ENCODE data around the gene UBE2E3. TPM values are rescaled to one million over a fixed set of nuclear protein-coding genes. Genes with fewer than 3 reads are reported as not detected.
"Not testable (repeated sequence)": the region's sequence is repeated elsewhere in the genome, so short reads cannot be mapped to it uniquely, and the experiment has no call there.

UBE2E3 gene
- polyA plus RNA-seq, 1 experiment: 127 TPM

- H3K27ac ChIP-seq (ENCODE audit: low read depth, low read length): no peak overlapping the region
- no peak for TF ChIP-seq CTCF (IDR thresholded peaks at IDR 0.05; ENCODE audit: low read depth, low read length)
- no peak for DNase-seq (ENCODE audit: low read depth, low spot score)
- no peaks in the 10 kb centered on the region for H3K27me3 ChIP-seq (ENCODE audit: control insufficient read depth, insufficient read depth, low read length)
- CTCF ChIA-PET: interaction anchor here (1.2 kb wide), 1 partner anchor 55 kb away, joined by 3 read pairs; no protein-coding TSS in a partner anchor
- H3K9me3 ChIP-seq (ENCODE audit: control insufficient read depth, insufficient read depth, low read length): no peaks in the 10 kb centered on the region
- H3K4me3 ChIP-seq (ENCODE audit: low read depth, low read length): no peak overlapping the region
- POLR2A ChIA-PET: no interaction called here
Observed at GRCh38 chr2:181036445-181036844, 56.0 kb downstream of the UBE2E3 start.

GRCh38 chr2:181036848-181037603 lies 56.6 kb downstream of the UBE2E3 start:
- H3K27me3 ChIP-seq (ENCODE audit: control insufficient read depth, insufficient read depth, low read length): no peaks in the 10 kb centered on the region
- no peaks in the 10 kb centered on the region for H3K9me3 ChIP-seq (ENCODE audit: control insufficient read depth, insufficient read depth, low read length)
- CTCF ChIA-PET: interaction anchor here (1.1 to 1.2 kb wide), 3 partner anchors 21 to 915 kb away, joined by 3 to 4 read pairs (median 3); no protein-coding TSS in a partner anchor
- TF ChIP-seq CTCF (IDR thresholded peaks at IDR 0.05; ENCODE audit: low read depth, low read length): no peak
- H3K27ac ChIP-seq (ENCODE audit: low read depth, low read length): peak overlapping the region; percentile 39
- POLR2A ChIA-PET: no interaction called here
- peak; percentile 20 for DNase-seq (ENCODE audit: low read depth, low spot score)
- no peak overlapping the region for H3K4me3 ChIP-seq (ENCODE audit: low read depth, low read length)

DNA sequence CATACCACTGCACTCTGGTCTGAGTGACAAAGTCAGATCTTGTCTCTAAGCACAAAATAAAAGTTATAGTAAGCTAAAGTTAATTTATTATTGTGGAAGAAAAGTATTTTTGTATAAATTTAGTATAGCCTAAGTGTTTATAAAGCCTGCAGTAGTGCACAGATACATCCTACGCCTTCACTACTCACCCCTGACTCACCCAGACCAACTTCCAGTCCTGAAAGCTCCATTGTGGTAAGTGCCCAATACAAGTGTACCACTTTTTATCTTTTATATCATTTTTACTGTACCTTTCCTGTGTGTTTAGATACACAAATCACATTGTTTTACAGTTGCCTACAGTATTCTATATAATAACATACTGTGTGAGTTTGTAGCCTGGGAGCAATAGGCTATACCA lies 57.5 kb downstream of the UBE2E3 start:
- CTCF ChIA-PET: interaction anchor here (1.1 to 1.2 kb wide), 2 partner anchors 20 to 916 kb away, joined by 3 to 4 read pairs; no protein-coding TSS in a partner anchor
- POLR2A ChIA-PET: no interaction called here
- peak; percentile 21 for DNase-seq (ENCODE audit: low read depth, low spot score)
- no peak for TF ChIP-seq CTCF (IDR thresholded peaks at IDR 0.05; ENCODE audit: low read depth, low read length)
- no peak overlapping the region for H3K27ac ChIP-seq (ENCODE audit: low read depth, low read length)
- no peaks in the 10 kb centered on the region for H3K27me3 ChIP-seq (ENCODE audit: control insufficient read depth, insufficient read depth, low read length)
- H3K4me3 ChIP-seq (ENCODE audit: low read depth, low read length): no peak overlapping the region
- no peaks in the 10 kb centered on the region for H3K9me3 ChIP-seq (ENCODE audit: control insufficient read depth, insufficient read depth, low read length)

- no peaks in the 10 kb centered on the region for H3K27me3 ChIP-seq (ENCODE audit: control insufficient read depth, insufficient read depth, low read length)
- no peak overlapping the region for H3K27ac ChIP-seq (ENCODE audit: low read depth, low read length)
- peak; percentile 4 for DNase-seq (ENCODE audit: low read depth, low spot score)
- TF ChIP-seq CTCF (IDR thresholded peaks at IDR 0.05; ENCODE audit: low read depth, low read length): no peak
- no peaks in the 10 kb centered on the region for H3K9me3 ChIP-seq (ENCODE audit: control insufficient read depth, insufficient read depth, low read length)
- H3K4me3 ChIP-seq (ENCODE audit: low read depth, low read length): no peak overlapping the region
- ChIA-PET CTCF (interaction anchor here (0.7 kb wide), 1 partner anchor 17 kb away, joined by 6 read pairs; no protein-coding TSS in a partner anchor), POLR2A (no interaction called here)
Observed at GRCh38 chr2:181038796-181039195, 58.4 kb downstream of the UBE2E3 start.

DNA sequence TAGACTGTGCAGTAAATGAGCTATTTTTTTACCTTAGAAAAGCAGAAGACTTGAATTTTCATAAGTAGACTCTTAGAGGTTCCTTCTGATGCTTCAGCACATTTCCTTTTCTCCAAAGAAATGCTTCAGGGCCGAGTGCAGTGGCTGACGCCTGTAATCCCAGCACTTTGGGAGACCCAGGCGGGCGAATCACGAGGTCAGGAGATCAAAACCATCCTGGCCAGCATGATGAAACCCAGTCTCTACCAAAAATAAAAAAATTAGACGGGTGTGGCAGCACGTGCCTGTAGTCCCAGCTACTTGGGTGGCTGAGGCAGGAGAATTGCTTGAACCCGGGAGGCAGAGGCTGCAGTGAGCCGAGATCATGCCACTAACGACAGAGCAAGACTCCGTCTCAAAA lies 60.4 kb downstream of the UBE2E3 start:
- H3K27me3 ChIP-seq (ENCODE audit: control insufficient read depth, insufficient read depth, low read length); DNase-seq (ENCODE audit: low read depth, low spot score); H3K4me3 ChIP-seq (ENCODE audit: low read depth, low read length); POLR2A ChIA-PET; H3K9me3 ChIP-seq (ENCODE audit: control insufficient read depth, insufficient read depth, low read length); H3K27ac ChIP-seq (ENCODE audit: low read depth, low read length): not testable (repeated sequence)
- CTCF ChIA-PET: interaction anchor here (0.8 kb wide), 1 partner anchor 915 kb away, joined by 3 read pairs; no protein-coding TSS in a partner anchor

Measured in AG04450 (cell line).